GM19351 (cell line): ENCODE results near the gene LSM10.

Experiments used
- ATAC-seq: cut with Tn5 transposase; IDR thresholded peaks from one replicate; pipeline ENCODE4 v1.9.1; 2021; ENCODE audit warnings: mild to moderate bottlenecking, moderate library complexity; ENCODE audit not compliant: unreplicated experiment

Gene LSM10

GRCh38 chr1:36397378-36398230 is at the start of gene LSM10:
Gene LSM10, minus strand, starts transcription at chr1:36397908. Its CDS starts 3,779 bp downstream, at chr1:36394129.
- ATAC-seq: peak; percentile 94

GRCh38 chr1:36447450-36447849 is 49.7 kb upstream of the LSM10 start:
- no peak for ATAC-seq

- no peak for ATAC-seq
These were observed 49.0 kb upstream of the LSM10 start for GRCh38 chr1:36446746-36447145.

- no peak for ATAC-seq
These were observed 48.6 kb upstream of the LSM10 start for GRCh38 chr1:36446271-36446670.

- no peak for ATAC-seq
These were observed 45.6 kb upstream of the LSM10 start for GRCh38 chr1:36443297-36443696.

- no peak for ATAC-seq
These were observed 44.6 kb upstream of the LSM10 start for GRCh38 chr1:36442337-36442736.

- ATAC-seq: no peak
These were observed 42.9 kb upstream of the LSM10 start for GRCh38 chr1:36440646-36441045.

- no peak for ATAC-seq
These were observed 42.3 kb upstream of the LSM10 start for GRCh38 chr1:36440044-36440443.

- ATAC-seq: no peak
These were observed 41.0 kb upstream of the LSM10 start for GRCh38 chr1:36438715-36439114.

- ATAC-seq: no peak
These were observed 39.1 kb upstream of the LSM10 start for GRCh38 chr1:36436821-36437220.

- ATAC-seq: no peak
These were observed 35.4 kb upstream of the LSM10 start for GRCh38 chr1:36433102-36433501.

GRCh38 chr1:36432616-36433015 is 34.9 kb upstream of the LSM10 start:
- no peak for ATAC-seq

GRCh38 chr1:36425791-36426190 is 28.1 kb upstream of the LSM10 start:
- no peak for ATAC-seq

GRCh38 chr1:36421649-36422048 is 23.9 kb upstream of the LSM10 start:
- ATAC-seq: no peak

- ATAC-seq: no peak
These were observed 23.2 kb upstream of the LSM10 start for GRCh38 chr1:36420836-36421317.

GRCh38 chr1:36420409-36420808 is 22.7 kb upstream of the LSM10 start:
- ATAC-seq: no peak

GRCh38 chr1:36419569-36419968 is 21.9 kb upstream of the LSM10 start:
- no peak for ATAC-seq

GRCh38 chr1:36419140-36419539 is 21.4 kb upstream of the LSM10 start:
- ATAC-seq: no peak

- ATAC-seq: no peak
These were observed 20.2 kb upstream of the LSM10 start for GRCh38 chr1:36417931-36418330.

GRCh38 chr1:36415661-36416326 is 18.1 kb upstream of the LSM10 start:
- no peak for ATAC-seq

- no peak for ATAC-seq
These were observed 16.7 kb upstream of the LSM10 start for GRCh38 chr1:36414384-36414783.
